Measurements from ENCODE around the gene RETN. TPM values are rescaled to one million over a fixed set of nuclear protein-coding genes. Genes with fewer than 3 reads are reported as not detected.

The RETN gene
- total RNA-seq, 6 experiments from 2014 or later = not detected

GRCh38 chr19:7679771-7680605 is 11.1 kb downstream of the RETN start:
- H3K27ac Mint-ChIP-seq = no peak overlapping the region
- DNase-seq = no peak
- TF ChIP-seq CTCF (IDR thresholded peaks at IDR 0.05) = no peak
- H3K27me3 Mint-ChIP-seq (ENCODE audit: insufficient read depth) = peaks cover 15% of the 10 kb centered on the region
- H3K4me3 Mint-ChIP-seq = peak overlapping the region; percentile 66
- H3K9me3 Mint-ChIP-seq = no peaks in the 10 kb centered on the region
- H3K36me3 Mint-ChIP-seq (ENCODE audit: low read depth) = peaks cover 5% of the 10 kb centered on the region; the same call in 1 of the 2 replicates
- peaks cover 6% of the 10 kb centered on the region; the same call in 1 of the 2 replicates for H3K4me1 Mint-ChIP-seq (ENCODE audit: low read depth)

- peak; percentile 96 for TF ChIP-seq CTCF (IDR thresholded peaks at IDR 0.05)
- H3K27ac Mint-ChIP-seq = peak within 1 kb of the TSS; percentile 80
- H3K9me3 Mint-ChIP-seq = no peaks in the 10 kb centered on the region
- H3K4me1 Mint-ChIP-seq (ENCODE audit: low read depth) = peaks cover 13% of the 10 kb centered on the region
- peak within 1 kb of the TSS; percentile 89 for H3K4me3 Mint-ChIP-seq
- peaks cover 5% of the 10 kb centered on the region; the same call in 1 of the 2 replicates for H3K36me3 Mint-ChIP-seq (ENCODE audit: low read depth)
- peak; percentile 61 for DNase-seq
- H3K27me3 Mint-ChIP-seq (ENCODE audit: insufficient read depth) = peaks cover 15% of the 10 kb centered on the region
Measured at GRCh38 chr19:7680606-7681339, 11.9 kb downstream of the RETN start, which contains the start of gene TRAPPC5. Gene TRAPPC5, plus strand, starts transcription at chr19:7680833. Its CDS starts 1,421 bp downstream, at chr19:7682254.

GRCh38 chr19:7681340-7682174 is 12.7 kb downstream of the RETN start:
- TF ChIP-seq CTCF (IDR thresholded peaks at IDR 0.05) = peak; percentile 73
- H3K36me3 Mint-ChIP-seq (ENCODE audit: low read depth) = peaks cover 5% of the 10 kb centered on the region; the same call in 1 of the 2 replicates
- DNase-seq = peak; percentile 55
- H3K27me3 Mint-ChIP-seq (ENCODE audit: insufficient read depth) = peaks cover 13% of the 10 kb centered on the region
- H3K9me3 Mint-ChIP-seq = no peaks in the 10 kb centered on the region
- peaks cover 14% of the 10 kb centered on the region for H3K4me1 Mint-ChIP-seq (ENCODE audit: low read depth)
- H3K27ac Mint-ChIP-seq = peak overlapping the region; percentile 80
- H3K4me3 Mint-ChIP-seq = peak overlapping the region; percentile 89

GRCh38 chr19:7682175-7682855 is 13.5 kb downstream of the RETN start:
- Mint-ChIP-seq H3K27me3 (ENCODE audit: insufficient read depth) (peaks cover 6% of the 10 kb centered on the region), H3K4me1 (ENCODE audit: low read depth) (peaks cover 14% of the 10 kb centered on the region), H3K9me3 (no peaks in the 10 kb centered on the region), H3K36me3 (ENCODE audit: low read depth) (peaks cover 5% of the 10 kb centered on the region; the same call in 1 of the 2 replicates), H3K4me3 (peak overlapping the region; percentile 89), H3K27ac (peak overlapping the region; percentile 80; the same call in 1 of the 2 replicates)
- TF ChIP-seq CTCF (IDR thresholded peaks at IDR 0.05) = peak; percentile 38; the same call in 1 of the 2 replicates
- no peak for DNase-seq

Measured in HFFc6 (cell line).